Parathyroid adenoma (tissue), 2 donors: Measurements from ENCODE around the gene SP1.
"Not testable (repeated sequence)": the region's sequence is repeated elsewhere in the genome, so short reads cannot be mapped to it uniquely, and the experiment has no call there.

ENCODE experiments used
- H2AFZ ChIP-seq: fragments of 300-600 bp; sonication (generic); one replicate; pipeline ENCODE4 v1.7.0; 2017; ENCODE audit warnings: antibody characterized with exemption, mild to moderate bottlenecking
- H3K27ac ChIP-seq: fragments of 300-600 bp; sonication (generic); one replicate; pipeline ENCODE4 v1.7.0; 2017
- H3K27me3 ChIP-seq: fragments of 300-600 bp; sonication (generic); one replicate; pipeline ENCODE4 v1.7.0; 2017; ENCODE audit warnings: low read length; ENCODE audit not compliant: control insufficient read depth, insufficient read depth
- H3K36me3 ChIP-seq: fragments of 300-600 bp; sonication (generic); one replicate; pipeline ENCODE4 v1.7.0; 2017; ENCODE audit warnings: low read length; ENCODE audit not compliant: control insufficient read depth, insufficient read depth
- H3K4me1 ChIP-seq: fragments of 300-600 bp; sonication (generic); one replicate; pipeline ENCODE4 v1.7.0; 2017; ENCODE audit warnings: control low read depth
- H3K4me2 ChIP-seq: fragments of 300-600 bp; sonication (generic); one replicate; pipeline ENCODE4 v1.7.0; 2017; ENCODE audit warnings: low read length
- H3K4me3 ChIP-seq: fragments of 300-600 bp; sonication (generic); one replicate; pipeline ENCODE4 v1.7.0; 2017; ENCODE audit warnings: low read depth, low read length
- H3K79me2 ChIP-seq: fragments of 300-600 bp; sonication (generic); one replicate; pipeline ENCODE4 v1.7.0; 2017; ENCODE audit warnings: control low read depth
- H3K9ac ChIP-seq: fragments of 300-600 bp; sonication (generic); one replicate; pipeline ENCODE4 v1.7.0; 2017; ENCODE audit warnings: mild to moderate bottlenecking
- H3K9me3 ChIP-seq: fragments of 300-600 bp; sonication (generic); one replicate; pipeline ENCODE4 v1.7.0; 2017; ENCODE audit warnings: low read length; ENCODE audit not compliant: control insufficient read depth
- TF ChIP-seq, protein P1 (sequence below): fragments of 300-600 bp; sonication (generic); IDR thresholded peaks from one replicate; pipeline ENCODE4 v1.7.0; 2017; ENCODE audit warnings: antibody characterized with exemption, mild to moderate bottlenecking
- donor health status: primary hyperparathyroidism.

SP1 gene

GRCh38 chr12:53380104-53380793 is at the start of gene SP1:
SP1 (plus strand) TSS chr12:53380176; CDS start chr12:53380292, 116 bp downstream.
- peaks cover 14% of the 10 kb centered on the region for H3K4me1 ChIP-seq
- TF ChIP-seq, protein P1, sequence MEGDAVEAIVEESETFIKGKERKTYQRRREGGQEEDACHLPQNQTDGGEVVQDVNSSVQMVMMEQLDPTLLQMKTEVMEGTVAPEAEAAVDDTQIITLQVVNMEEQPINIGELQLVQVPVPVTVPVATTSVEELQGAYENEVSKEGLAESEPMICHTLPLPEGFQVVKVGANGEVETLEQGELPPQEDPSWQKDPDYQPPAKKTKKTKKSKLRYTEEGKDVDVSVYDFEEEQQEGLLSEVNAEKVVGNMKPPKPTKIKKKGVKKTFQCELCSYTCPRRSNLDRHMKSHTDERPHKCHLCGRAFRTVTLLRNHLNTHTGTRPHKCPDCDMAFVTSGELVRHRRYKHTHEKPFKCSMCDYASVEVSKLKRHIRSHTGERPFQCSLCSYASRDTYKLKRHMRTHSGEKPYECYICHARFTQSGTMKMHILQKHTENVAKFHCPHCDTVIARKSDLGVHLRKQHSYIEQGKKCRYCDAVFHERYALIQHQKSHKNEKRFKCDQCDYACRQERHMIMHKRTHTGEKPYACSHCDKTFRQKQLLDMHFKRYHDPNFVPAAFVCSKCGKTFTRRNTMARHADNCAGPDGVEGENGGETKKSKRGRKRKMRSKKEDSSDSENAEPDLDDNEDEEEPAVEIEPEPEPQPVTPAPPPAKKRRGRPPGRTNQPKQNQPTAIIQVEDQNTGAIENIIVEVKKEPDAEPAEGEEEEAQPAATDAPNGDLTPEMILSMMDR: no peak
- H3K27ac ChIP-seq: peak within 1 kb of the TSS; percentile 89
- H2AFZ ChIP-seq: peak within 1 kb of the TSS; percentile 88
- H3K4me3 ChIP-seq: peak within 1 kb of the TSS; percentile 75
- no peak within 1 kb of the TSS for H3K9ac ChIP-seq
- no peaks in the 10 kb centered on the region for H3K9me3 ChIP-seq
- peak within 1 kb of the TSS; percentile 97 for H3K4me2 ChIP-seq
- no peaks in the 10 kb centered on the region for H3K27me3 ChIP-seq
- peaks cover 21% of the 10 kb centered on the region for H3K79me2 ChIP-seq
- H3K36me3 ChIP-seq: no peaks in the 10 kb centered on the region

GRCh38 chr12:53330671-53331070 is 49.3 kb upstream of the SP1 start:
- H2AFZ ChIP-seq: no peak overlapping the region
- no peaks in the 10 kb centered on the region for H3K4me1 ChIP-seq
- no peak overlapping the region for H3K4me2 ChIP-seq
- H3K27me3 ChIP-seq: no peaks in the 10 kb centered on the region
- H3K9me3 ChIP-seq: no peaks in the 10 kb centered on the region
- H3K79me2 ChIP-seq: no peaks in the 10 kb centered on the region
- TF ChIP-seq, protein P1: no peak
- no peak overlapping the region for H3K4me3 ChIP-seq
- H3K9ac ChIP-seq: no peak overlapping the region
- no peaks in the 10 kb centered on the region for H3K36me3 ChIP-seq
- H3K27ac ChIP-seq: peak overlapping the region; percentile 39

GRCh38 chr12:53332339-53332738 is 47.6 kb upstream of the SP1 start:
- not testable (repeated sequence) for H3K4me3 ChIP-seq, H3K27me3 ChIP-seq, H2AFZ ChIP-seq, H3K36me3 ChIP-seq, H3K79me2 ChIP-seq, H3K4me1 ChIP-seq, H3K9ac ChIP-seq, H3K9me3 ChIP-seq, H3K4me2 ChIP-seq, H3K27ac ChIP-seq

DNA sequence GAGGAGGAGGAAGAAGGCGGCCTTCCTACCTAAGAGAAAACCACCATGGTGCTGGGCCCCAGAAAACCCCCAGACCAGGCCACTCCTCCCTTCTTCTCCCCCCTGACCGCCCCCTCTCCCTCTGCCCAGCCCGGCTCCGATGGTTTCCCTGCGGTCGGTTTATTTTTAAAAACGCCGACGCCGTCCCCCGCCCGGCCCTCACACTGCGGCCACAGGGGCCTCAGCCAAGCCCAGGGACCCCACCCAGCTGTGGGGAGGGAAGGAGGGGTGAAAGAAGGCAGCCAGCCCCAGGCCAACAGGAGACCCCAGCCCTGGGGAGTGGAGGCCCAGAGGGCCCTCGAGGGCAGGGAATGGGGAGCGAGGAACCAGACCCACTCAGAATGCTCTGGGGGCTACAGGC is 47.2 kb upstream of the SP1 start:
- Histone ChIP-seq H3K4me1 (no peaks in the 10 kb centered on the region), H3K27me3 (no peaks in the 10 kb centered on the region), H3K79me2 (no peaks in the 10 kb centered on the region)

DNA sequence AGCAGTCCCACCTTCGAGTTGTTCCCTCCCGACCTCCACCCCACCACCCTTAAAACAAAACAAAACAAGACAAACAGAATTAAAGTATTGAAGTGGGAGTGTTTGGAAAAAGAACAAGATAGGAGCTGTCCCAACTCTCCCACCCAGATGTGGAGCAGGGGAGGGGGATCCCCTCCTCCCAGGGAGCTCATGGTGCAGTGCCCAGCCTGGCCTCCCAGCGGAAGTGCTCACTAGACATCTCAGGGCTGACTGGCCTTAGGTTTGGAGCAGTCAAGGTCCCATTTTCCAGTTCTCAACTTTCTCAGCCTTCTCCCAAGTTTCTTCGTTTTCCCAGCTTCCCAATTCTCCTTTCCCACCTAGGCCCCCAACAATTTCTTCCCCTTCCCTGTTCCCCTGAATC is 46.7 kb upstream of the SP1 start:
- no peaks in the 10 kb centered on the region for H3K4me1 ChIP-seq
- no peaks in the 10 kb centered on the region for H3K27me3 ChIP-seq
- no peak overlapping the region for H2AFZ ChIP-seq
- H3K79me2 ChIP-seq: no peaks in the 10 kb centered on the region
- H3K4me3 ChIP-seq: no peak overlapping the region
- TF ChIP-seq, protein P1: no peak
- H3K9ac ChIP-seq: no peak overlapping the region
- H3K9me3 ChIP-seq: no peaks in the 10 kb centered on the region
- no peak overlapping the region for H3K27ac ChIP-seq
- H3K4me2 ChIP-seq: no peak overlapping the region
- H3K36me3 ChIP-seq: no peaks in the 10 kb centered on the region

More for the DNA sequence above, 47.2 kb upstream of the SP1 start:
- no peaks in the 10 kb centered on the region for H3K36me3 ChIP-seq
- H3K9ac ChIP-seq: no peak overlapping the region
- H3K9me3 ChIP-seq: no peaks in the 10 kb centered on the region
- H3K4me2 ChIP-seq: no peak overlapping the region
- no peak overlapping the region for H3K27ac ChIP-seq
- H3K4me3 ChIP-seq: no peak overlapping the region
- H2AFZ ChIP-seq: no peak overlapping the region
- TF ChIP-seq, protein P1: no peak
